NCI-H345 treated with DMSO at 0.1 percent for 48 hours (cell line): Measurements from ENCODE around the gene EIF3L.

ENCODE experiments used
- DNase-seq: peaks from one replicate; lab custom pipeline; 2025; ENCODE audit not compliant: unreplicated experiment; lab: John Stamatoyannopoulos, UW

The EIF3L gene

GRCh38 chr22:37926358-37926757 lies 77.1 kb downstream of the EIF3L start:
- DNase-seq, result no peak

- no peak for DNase-seq
Measured at GRCh38 chr22:37926771-37927636, 77.8 kb downstream of the EIF3L start.

GRCh38 chr22:37927637-37927936 lies 78.4 kb downstream of the EIF3L start:
- DNase-seq, result no peak

GRCh38 chr22:37929390-37929789 lies 80.2 kb downstream of the EIF3L start:
- DNase-seq, result no peak

DNA sequence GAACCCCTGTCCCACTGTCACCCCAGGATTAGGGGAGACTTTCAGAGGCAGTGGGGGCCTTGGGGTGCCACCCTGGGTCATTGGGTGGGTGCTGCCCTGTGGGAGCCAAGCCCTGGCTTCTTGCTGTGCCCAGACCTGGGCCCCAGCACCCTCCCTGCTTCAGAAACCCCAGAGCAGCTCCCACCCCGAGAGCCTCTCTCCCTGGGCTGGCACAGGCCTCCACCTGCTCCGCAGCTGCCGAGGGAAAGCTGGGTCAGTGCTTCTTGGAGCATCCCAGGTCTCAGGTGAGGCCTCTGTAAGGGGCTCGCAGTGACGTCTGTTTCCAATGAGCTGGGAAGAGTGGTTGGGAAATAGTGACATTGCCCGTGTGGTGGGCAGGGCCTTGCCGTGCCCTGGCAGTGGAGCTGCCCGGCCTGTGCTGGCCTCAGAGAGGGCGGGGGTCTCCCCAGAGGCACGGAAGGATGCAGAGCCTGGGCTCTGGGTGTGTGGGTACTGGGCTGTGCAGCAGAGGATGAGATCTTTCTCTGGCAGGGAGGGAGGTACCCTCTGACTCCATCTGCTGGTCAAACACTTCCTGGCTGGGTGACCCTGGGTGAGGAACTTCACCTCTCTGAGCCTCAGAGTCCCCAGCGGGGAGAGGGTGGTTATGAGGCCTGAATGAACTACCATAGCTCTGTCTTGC lies 81.2 kb downstream of the EIF3L start:
- DNase-seq, result no peak

DNA sequence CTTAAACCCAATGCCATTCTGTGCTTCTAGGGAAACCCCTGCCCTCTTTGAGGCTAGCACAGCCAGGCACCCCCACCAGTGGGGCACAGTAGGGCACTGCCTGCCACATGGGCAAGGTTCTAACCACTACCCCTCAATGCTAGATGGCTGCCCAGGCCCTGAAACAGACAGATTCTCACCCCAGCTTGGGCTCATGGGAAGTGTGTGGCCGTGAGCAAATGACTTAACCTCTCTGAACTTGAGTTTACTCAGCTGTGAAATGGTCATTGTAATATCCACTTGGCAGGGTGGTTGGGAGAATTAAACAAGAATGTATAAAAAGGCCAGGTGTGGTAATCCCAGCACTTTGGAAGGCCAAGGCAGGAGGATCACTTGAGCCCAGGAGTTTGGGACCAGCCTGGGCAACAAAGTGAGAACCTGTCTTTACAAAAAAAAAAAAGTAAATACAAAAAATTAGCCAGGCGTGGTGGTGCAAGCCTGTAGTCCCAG lies 81.8 kb downstream of the EIF3L start:
- DNase-seq, result no peak

DNA sequence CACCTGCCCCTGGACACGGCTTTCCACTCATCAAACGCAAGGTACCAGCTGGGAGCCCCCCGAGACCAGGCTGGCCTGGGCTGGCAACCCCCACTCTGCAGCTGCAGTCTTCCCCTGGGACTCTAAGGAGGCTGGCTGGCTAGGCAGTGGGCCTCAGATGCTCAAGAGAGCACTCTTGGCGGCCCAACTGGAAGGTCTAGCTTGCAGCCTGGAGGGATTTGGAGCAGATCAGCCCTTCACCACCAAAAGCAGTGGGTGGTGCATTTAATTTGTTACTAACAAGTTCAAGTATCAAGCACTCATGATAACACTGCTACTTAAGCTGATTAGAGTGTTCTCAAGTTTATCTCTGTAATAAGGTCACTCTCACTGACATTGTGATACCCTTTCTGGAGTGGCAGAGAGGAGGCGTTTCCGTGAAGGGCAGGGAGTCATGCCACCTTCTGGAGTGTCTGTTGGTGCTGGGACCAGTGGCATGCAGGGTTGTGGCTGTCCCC lies 82.7 kb downstream of the EIF3L start:
- DNase-seq, result no peak

- no peak for DNase-seq
Measured at GRCh38 chr22:37932401-37932800, 83.2 kb downstream of the EIF3L start.

GRCh38 chr22:37932821-37933578 lies 83.8 kb downstream of the EIF3L start:
- peak; percentile 13 for DNase-seq

GRCh38 chr22:37933711-37934376 lies 84.6 kb downstream of the EIF3L start:
- no peak for DNase-seq
